SH-SY5Y (cell line): ENCODE data around the gene AP1G1.

Source experiments
- GATA2 ChIP-seq: IDR thresholded peaks from 2 replicates; pipeline ENCODE4 v1.6.1; 2011; ENCODE audit warnings: mild to moderate bottlenecking, low read depth, low read length
- GATA3 ChIP-seq: IDR thresholded peaks from 2 replicates; pipeline ENCODE4 v1.6.1; 2011; ENCODE audit warnings: low read depth, mild to moderate bottlenecking, low read length, moderate library complexity

DNA sequence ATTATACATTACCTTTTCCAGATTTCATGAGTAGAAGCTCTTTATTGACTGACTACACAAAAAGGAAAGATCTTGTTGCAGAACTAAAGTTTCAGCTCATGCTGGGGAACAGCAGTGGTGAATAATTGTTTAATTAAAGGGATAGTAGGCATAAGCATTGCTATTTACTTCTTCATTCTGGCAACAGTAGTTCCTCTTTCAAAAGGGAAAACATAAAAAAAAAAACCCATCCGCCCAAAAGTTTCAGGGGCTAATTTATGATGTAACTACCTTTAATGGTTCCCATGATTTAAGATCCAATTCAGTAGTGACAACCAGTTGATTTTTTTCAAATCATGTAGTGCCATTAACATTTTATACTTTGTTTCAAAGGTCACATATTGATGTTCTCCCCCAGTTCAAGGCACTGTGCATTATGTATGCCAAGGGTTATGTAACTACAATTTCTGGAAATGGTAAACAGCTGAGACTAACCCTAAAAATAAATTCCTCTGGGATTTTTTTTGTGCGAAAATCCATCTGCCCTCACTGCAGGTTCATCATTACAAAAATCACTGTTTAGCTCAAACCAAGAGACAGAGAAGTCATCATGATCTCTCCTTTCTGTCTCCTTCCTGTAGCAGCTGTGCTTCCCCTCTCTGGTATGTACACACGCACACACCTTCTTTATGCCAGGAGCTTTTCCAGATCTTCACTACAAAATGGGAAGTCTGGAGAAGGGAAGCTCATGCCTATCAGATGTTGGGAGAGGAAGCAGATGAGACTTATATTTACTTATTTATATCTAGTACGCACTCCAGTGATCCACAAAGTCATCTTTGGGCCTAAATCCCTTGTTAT is 81.9 kb downstream of the AP1G1 start:
- TF ChIP-seq GATA2 (no peak), GATA3 (no peak)
